KMS-11 (cell line): ENCODE measurements around the gene SYTL3.

Experiments
- H2AFZ ChIP-seq: fragments of 200-600 bp; sonication (generic); 2 replicates; pipeline ENCODE4 v1.6.1; 2016; ENCODE audit warnings: antibody characterized with exemption, mixed run types, low read depth
- H3K27ac ChIP-seq: fragments of 200-600 bp; sonication (generic); 2 replicates; pipeline ENCODE4 v1.6.1; 2016; ENCODE audit warnings: mild to moderate bottlenecking, mixed run types
- H3K27me3 ChIP-seq: fragments of 200-600 bp; sonication (generic); 2 replicates; pipeline ENCODE4 v1.6.1; 2017; ENCODE audit warnings: mild to moderate bottlenecking, low read depth, mixed run types, moderate library complexity; ENCODE audit not compliant: insufficient read depth
- H3K36me3 ChIP-seq: fragments of 200-600 bp; sonication (generic); 2 replicates; pipeline ENCODE4 v1.6.1; 2017; ENCODE audit warnings: mild to moderate bottlenecking, mixed run types; ENCODE audit not compliant: insufficient read depth
- H3K4me1 ChIP-seq: fragments of 200-600 bp; sonication (generic); 2 replicates; pipeline ENCODE4 v1.6.1; 2016; ENCODE audit warnings: mild to moderate bottlenecking, low read depth, mixed run types; ENCODE audit not compliant: poor library complexity, severe bottlenecking
- H3K4me2 ChIP-seq: fragments of 200-600 bp; sonication (generic); 2 replicates; pipeline ENCODE4 v1.7.0; 2016; ENCODE audit warnings: mild to moderate bottlenecking, mixed run types
- H3K4me3 ChIP-seq: fragments of 200-600 bp; sonication (generic); IDR thresholded peaks from 2 replicates; pipeline ENCODE4 v1.6.1; 2017; ENCODE audit warnings: low read depth, low read length, mixed read lengths; ENCODE audit not compliant: insufficient read depth
- H3K79me2 ChIP-seq: fragments of 200-600 bp; sonication (generic); 2 replicates; pipeline ENCODE4 v1.6.1; 2016; ENCODE audit warnings: low read depth, mixed run types; ENCODE audit not compliant: insufficient read depth
- H3K9ac ChIP-seq: fragments of 200-600 bp; sonication (generic); 2 replicates; pipeline ENCODE4 v1.6.1; 2016; ENCODE audit warnings: mild to moderate bottlenecking, mixed run types
- H4K20me1 ChIP-seq: fragments of 200-600 bp; sonication (generic); 2 replicates; pipeline ENCODE4 v1.6.1; 2016; ENCODE audit warnings: mild to moderate bottlenecking, mixed run types; ENCODE audit not compliant: insufficient read depth
- CTCF ChIP-seq: fragments of 200-600 bp; sonication (generic); conservative IDR thresholded peaks from 2 replicates; pipeline ENCODE4 v1.6.1; 2017; ENCODE audit warnings: low read depth, mild to moderate bottlenecking, antibody characterized with exemption, low read length, moderate library complexity, mixed read lengths

The SYTL3 gene

GRCh38 chr6:158711264-158711663 is 61.4 kb downstream of the SYTL3 start:
- Histone ChIP-seq H3K36me3 (no peaks in the 10 kb centered on the region), H3K79me2 (no peaks in the 10 kb centered on the region), H3K27me3 (no peaks in the 10 kb centered on the region), H3K4me1 (peaks cover 15% of the 10 kb centered on the region), H4K20me1 (no peaks in the 10 kb centered on the region), H2AFZ (no peak overlapping the region), H3K4me3 (no peak overlapping the region), H3K4me2 (no peak overlapping the region), H3K9ac (no peak overlapping the region), H3K27ac (no peak overlapping the region)
- no peak for TF ChIP-seq CTCF

- Histone ChIP-seq H3K4me1 (peaks cover 7% of the 10 kb centered on the region), H3K9ac (no peak overlapping the region), H3K27ac (no peak overlapping the region), H2AFZ (no peak overlapping the region), H3K4me2 (no peak overlapping the region), H3K4me3 (no peak overlapping the region), H3K27me3 (no peaks in the 10 kb centered on the region), H3K79me2 (no peaks in the 10 kb centered on the region), H3K36me3 (no peaks in the 10 kb centered on the region), H4K20me1 (no peaks in the 10 kb centered on the region)
- no peak for TF ChIP-seq CTCF
Measured at GRCh38 chr6:158713469-158713868, 63.6 kb downstream of the SYTL3 start.

- H3K4me1 ChIP-seq = peaks cover 7% of the 10 kb centered on the region
Measured at GRCh38 chr6:158714706-158715105, 64.9 kb downstream of the SYTL3 start.

GRCh38 chr6:158715330-158716311 is 65.8 kb downstream of the SYTL3 start:
- Histone ChIP-seq H3K9ac (no peak overlapping the region), H3K27me3 (no peaks in the 10 kb centered on the region), H3K36me3 (no peaks in the 10 kb centered on the region), H3K27ac (no peak overlapping the region), H3K4me1 (peaks cover 7% of the 10 kb centered on the region), H3K4me3 (no peak overlapping the region), H4K20me1 (no peaks in the 10 kb centered on the region), H3K4me2 (no peak overlapping the region), H2AFZ (no peak overlapping the region), H3K79me2 (no peaks in the 10 kb centered on the region)
- TF ChIP-seq CTCF = no peak

More at GRCh38 chr6:158714706-158715105, 64.9 kb downstream of the SYTL3 start:
- no peak overlapping the region for H3K27ac ChIP-seq
- no peak overlapping the region for H3K4me2 ChIP-seq
- no peak overlapping the region for H3K9ac ChIP-seq
- H4K20me1 ChIP-seq = no peaks in the 10 kb centered on the region
- H3K79me2 ChIP-seq = no peaks in the 10 kb centered on the region
- H2AFZ ChIP-seq = no peak overlapping the region
- H3K27me3 ChIP-seq = no peaks in the 10 kb centered on the region
- H3K36me3 ChIP-seq = no peaks in the 10 kb centered on the region
- no peak for TF ChIP-seq CTCF
- no peak overlapping the region for H3K4me3 ChIP-seq
